IMR-90 (cell line): Measurements from ENCODE around the gene GRN. TPM values are rescaled to one million over a fixed set of nuclear protein-coding genes. Genes with fewer than 3 reads are reported as not detected.

Experiments
- FOS ChIP-seq: fragments of 150-350 bp; IDR thresholded peaks from 2 replicates; pipeline ENCODE4 v1.6.1; 2016; ENCODE audit warnings: low read depth, low read length
- USF2 ChIP-seq: fragments of 150-350 bp; IDR thresholded peaks from 2 replicates; pipeline ENCODE4 v1.6.1; 2017; ENCODE audit warnings: mild to moderate bottlenecking, antibody characterized with exemption, low read length, low read depth
- polyA plus RNA-seq, 3 experiments: library from polyadenylated mRNA; depleted of rRNA; stranded (reverse); fragments of >200 nt; gene quantifications; 2 replicates each; pipeline ENCODE4 v1.2.3, GENCODE V29; 2012; ENCODE audit warnings: low replicate concordance in 1 of 3
- total RNA-seq: library from RNA; depleted of rRNA; stranded (reverse); fragments of >200 nt; gene quantifications from 2 replicates; pipeline ENCODE4 v1.2.3, GENCODE V29; 2012

GRN gene
- total and polyA plus RNA-seq, 2 of the 4 experiments (the other 2 are of a cell fraction) = 38.9 to 494 TPM

- no peak for TF ChIP-seq USF2
- no peak for TF ChIP-seq FOS
Measured at GRCh38 chr17:44398692-44399691, 53.9 kb downstream of the GRN start (continued).
